H54 (cell line): ENCODE results near the gene TBCEL.
A peak's percentile ranks its signal among the peaks of the same experiment; 100 is the strongest.

Experiments used
- DNase-seq: peaks from one replicate; pipeline ENCODE4 v3.0.0; 2011; ENCODE audit warnings: low spot score, mixed read lengths; ENCODE audit not compliant: insufficient read length
- FAIRE-seq: peaks from 3 replicates; lab custom pipeline; 2011; peaks lifted over from hg19 to GRCh38; lab: Jason Lieb, UNC
- POLR2A ChIP-seq: IDR thresholded peaks from 2 replicates; pipeline ENCODE4 v1.6.1; 2011; ENCODE audit warnings: low read depth, mild to moderate bottlenecking, low read length

The TBCEL gene, protein sequence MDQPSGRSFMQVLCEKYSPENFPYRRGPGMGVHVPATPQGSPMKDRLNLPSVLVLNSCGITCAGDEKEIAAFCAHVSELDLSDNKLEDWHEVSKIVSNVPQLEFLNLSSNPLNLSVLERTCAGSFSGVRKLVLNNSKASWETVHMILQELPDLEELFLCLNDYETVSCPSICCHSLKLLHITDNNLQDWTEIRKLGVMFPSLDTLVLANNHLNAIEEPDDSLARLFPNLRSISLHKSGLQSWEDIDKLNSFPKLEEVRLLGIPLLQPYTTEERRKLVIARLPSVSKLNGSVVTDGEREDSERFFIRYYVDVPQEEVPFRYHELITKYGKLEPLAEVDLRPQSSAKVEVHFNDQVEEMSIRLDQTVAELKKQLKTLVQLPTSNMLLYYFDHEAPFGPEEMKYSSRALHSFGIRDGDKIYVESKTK

DNA sequence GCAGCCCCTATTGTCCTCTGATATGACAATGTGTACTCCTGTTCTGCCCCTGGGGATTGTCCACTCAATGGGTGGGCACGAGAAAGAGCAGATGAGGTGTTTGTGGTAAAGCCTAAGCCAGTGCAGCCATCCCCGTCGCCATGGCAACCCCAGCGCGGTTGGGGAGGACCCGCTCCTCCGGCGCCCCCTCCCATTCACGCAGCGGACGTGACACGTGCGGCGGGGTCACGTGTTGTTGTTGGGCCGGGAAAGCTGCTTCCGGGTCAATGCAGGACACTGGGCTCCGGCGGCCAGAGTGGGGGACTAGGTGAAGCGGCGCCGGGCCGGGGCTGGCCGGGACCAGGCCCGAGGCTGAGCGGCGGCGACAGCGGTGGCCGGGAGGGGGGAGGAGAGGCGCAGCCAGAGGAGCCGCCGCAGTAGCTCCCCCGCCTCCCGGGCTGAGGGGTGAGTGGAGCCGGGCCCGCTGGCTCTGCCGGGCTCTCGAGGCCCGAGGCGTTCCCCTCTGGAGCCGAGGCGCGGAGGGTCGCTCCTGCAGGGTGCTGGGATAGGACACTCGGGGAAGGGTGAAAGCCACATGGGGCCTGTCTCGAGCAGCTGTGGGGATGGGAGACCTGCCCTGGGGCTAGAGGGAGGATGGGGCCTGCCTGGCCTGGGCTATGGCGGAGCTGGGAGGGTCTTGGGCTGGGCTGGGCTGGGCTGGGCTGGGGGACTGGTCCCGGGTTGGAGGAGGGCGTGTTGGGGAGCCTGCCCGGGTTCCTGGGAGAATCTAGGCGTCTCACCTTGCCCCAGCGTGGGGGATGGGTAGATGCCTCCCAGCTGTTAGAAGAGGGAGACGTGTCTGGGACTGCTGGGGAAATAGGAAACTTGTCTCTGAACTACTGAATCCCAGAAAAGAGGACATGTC lies at the start of gene TBCEL:
Gene TBCEL, plus strand, starts transcription at position 255 of the 904 bp plus-strand sequence. CDS start 21,589 bp downstream, outside the sequence.
- FAIRE-seq (peak; percentile 77), DNase-seq (peak; percentile 81)

DNA sequence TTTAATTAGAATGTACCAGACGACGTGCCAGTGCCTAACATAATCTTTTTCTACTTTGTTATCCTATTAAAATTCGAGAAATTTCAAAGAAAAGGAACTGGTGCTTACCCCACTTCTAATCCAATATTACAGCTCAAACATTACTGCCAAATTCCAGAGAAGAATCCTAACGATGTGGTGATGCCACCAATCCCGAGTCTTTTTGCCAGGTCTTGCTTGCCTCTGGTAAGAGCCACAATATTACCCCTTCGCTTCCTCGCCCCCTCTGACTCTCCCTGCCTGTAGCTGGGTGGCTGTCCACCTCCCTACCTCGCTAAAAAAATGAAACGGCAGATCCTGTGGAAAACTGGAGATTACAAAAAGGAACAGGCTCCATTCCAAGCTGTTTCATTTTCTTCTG lies 49.4 kb upstream of the TBCEL start:
- FAIRE-seq (no peak), DNase-seq (no peak)

More for the DNA sequence above, at the start of gene TBCEL:
- TF ChIP-seq POLR2A, result peak; percentile 20; the same call in 1 of the 2 replicates

DNA sequence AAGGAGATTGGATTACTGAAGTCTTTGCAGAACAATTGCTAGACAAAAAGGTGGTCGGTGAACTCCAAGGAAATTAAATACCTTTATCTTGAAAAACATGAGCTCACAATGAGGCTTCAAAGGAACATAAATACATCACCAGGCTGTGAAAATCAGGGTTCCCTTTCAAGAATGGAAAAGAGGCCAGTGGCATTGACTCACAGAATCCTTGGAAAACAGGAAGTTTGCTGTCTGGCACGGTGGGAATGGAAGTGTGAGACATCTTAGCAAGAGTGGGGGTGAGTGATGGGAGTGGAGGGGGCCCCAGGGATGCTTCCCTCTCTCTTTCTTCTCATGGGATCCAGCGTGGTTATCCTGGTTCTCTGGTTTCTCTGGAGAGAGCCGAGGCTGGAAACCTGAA lies 48.9 kb upstream of the TBCEL start:
- no peak for TF ChIP-seq POLR2A
- no peak for DNase-seq
- no peak for FAIRE-seq

More for the DNA sequence above, 49.4 kb upstream of the TBCEL start:
- no peak for TF ChIP-seq POLR2A

DNA sequence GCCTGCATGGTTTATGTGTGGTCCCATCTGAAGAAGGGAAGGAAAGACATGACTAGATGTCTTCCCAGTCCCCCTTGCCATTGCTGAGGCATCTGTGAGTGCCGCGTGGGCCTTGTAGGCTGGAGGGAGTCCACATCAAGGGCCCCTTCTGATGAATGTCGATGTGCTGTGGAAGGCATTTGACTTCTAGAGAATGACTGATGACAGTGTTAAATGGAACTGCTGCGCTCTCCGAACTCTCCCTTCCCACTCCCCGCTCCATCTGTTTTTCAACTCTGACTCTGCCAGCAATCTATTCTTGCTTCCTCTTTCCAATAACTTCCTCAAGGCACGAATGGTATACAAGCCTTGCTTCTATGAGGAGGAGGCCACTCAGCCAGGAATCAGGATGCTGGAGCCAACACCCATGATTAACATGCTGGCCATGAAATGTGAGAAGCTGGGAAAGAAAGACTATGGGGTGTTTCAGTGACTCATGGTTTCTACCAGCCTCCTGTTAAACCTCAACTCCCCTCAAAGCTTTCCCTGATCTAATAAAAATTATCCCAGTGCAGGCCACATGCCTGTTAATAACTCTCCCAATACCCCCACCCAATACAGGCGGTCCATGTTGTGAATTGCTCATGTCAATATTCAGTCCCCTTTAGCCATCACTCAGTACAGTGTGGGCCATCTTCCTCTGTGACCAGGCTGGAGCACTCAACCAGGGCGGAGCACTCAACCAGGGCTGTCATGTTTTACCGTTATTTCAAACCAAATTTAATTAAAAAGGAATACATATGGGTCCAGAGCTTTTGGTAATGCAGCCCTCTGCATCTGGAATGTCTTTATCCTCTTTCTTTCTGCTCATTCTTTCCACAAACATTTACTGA lies 46.4 kb upstream of the TBCEL start:
- DNase-seq, result no peak
- no peak for TF ChIP-seq POLR2A
- FAIRE-seq, result no peak

DNA sequence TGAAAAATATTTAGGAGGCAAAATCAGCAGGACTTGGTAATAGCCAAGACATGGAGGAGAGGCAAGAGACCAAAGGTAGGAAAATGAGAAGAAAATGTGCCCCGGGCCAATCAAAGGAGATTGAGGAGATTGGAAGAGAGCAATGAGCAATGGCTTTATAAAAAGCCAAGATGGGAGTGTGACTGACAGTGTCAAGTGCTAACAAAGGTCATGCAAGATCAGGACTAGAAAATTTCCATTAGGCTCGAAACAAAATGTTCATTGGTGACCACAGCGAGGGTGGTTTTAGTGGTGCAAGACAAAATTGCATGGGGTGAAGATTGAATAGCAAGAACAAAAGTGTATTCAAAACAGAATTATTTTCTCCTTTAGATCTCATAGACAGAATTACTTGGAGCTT lies 45.2 kb upstream of the TBCEL start:
- TF ChIP-seq POLR2A, result no peak
- DNase-seq, result no peak
- no peak for FAIRE-seq

DNA sequence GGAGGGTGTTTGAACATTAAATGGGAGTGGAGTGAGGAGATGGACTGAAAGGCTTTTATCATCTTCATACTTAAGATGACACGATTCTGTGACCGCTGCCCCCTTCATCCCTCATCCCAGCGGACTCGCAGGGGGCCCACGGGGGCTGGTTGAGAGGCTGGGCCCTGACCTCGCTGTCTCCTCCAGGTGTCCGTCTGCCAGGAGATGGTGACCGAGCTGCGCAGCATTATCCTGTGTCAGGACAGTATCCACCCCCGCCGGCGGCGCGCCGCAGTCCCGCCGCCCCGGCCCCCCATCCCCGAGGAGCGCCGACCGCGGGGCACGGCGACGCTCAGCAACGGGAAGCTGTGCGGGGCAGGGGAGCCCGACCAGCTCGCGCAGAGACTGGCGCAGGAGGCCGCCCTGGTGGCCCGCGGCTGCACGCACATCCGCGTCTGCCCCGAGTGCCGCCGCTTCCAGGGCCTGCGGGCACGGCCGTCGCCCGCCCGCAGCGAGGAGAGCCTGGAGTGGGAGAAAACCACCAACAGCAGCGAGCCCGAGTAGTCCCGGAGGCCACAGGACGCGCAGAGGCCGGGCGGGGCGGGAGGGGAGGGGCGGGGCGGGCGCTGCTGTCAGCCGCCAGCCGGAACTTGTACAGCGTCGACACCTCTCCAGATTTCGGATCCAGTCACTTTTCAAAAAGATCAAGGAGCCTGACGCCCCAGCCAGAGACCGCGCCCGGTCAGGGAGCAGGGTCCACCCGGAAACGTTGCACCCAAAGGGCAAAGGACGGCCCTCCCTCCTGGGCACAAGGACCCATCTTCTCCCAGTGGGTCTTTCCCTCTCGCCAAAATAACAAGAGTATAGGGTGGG lies 38.0 kb upstream of the TBCEL start:
- FAIRE-seq, result no peak
- no peak for DNase-seq
- TF ChIP-seq POLR2A, result no peak

DNA sequence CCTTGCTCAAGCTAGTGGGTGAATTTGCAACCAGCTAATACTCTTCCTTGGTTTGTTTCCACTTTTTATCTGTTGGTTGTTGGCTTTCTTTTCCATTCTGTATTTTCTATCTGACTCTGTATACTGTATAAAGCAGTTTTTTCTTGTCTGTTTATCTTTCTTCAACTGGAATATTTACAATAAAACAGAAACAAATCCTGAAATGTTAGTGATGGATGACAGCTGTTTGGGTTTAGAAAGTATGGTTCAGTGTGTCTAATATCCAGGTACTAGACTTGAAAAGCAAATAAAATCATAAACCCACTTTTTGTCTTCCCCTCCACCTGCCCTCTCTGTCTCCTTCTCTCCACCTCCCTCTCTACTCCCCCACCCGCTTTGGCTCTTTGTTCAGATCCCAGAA lies 35.3 kb upstream of the TBCEL start:
- DNase-seq (no peak), FAIRE-seq (no peak)
- no peak for TF ChIP-seq POLR2A

DNA sequence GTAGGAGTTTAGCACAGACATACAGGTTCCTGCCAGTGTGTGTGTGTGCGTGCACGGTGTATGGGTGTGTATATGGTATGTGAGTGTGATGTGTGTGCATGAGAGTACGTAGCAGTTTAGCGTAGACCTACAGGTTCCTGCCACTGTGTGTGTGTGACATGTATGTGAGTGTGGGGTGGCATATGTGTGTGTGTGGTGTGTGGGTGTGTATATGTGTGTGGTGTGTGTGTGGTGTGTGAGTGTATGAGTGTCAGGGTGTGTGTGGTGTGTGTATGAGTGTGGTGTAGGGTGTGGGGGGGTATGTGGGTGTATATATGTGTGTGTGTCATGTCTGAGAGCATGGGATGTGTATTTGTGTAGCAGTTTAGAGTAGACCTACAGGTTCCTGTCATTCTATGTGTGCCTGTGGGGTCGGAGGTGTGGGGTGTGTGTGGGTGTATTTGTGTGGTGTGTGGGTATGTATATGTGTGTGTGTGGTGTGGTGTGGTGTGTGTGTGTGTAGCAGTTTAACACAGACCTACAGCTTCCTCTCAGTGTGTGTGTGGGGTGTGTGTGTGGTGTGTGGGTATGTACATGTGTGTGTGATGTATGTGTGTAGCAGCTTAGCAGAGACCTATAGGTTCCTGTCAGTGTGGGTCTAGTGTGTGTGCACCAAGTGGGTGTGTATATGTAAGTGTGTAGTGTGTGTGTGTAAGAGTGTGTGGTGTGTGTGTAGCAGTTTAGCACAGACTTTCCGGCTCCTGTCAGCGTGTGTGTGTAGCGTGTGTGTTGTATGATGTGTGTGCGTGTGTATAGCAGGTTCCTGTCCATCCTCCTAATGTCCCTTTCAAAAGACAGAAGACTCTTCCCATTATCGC lies 31.8 kb upstream of the TBCEL start:
- no peak for TF ChIP-seq POLR2A
- FAIRE-seq, result no peak
- no peak for DNase-seq

DNA sequence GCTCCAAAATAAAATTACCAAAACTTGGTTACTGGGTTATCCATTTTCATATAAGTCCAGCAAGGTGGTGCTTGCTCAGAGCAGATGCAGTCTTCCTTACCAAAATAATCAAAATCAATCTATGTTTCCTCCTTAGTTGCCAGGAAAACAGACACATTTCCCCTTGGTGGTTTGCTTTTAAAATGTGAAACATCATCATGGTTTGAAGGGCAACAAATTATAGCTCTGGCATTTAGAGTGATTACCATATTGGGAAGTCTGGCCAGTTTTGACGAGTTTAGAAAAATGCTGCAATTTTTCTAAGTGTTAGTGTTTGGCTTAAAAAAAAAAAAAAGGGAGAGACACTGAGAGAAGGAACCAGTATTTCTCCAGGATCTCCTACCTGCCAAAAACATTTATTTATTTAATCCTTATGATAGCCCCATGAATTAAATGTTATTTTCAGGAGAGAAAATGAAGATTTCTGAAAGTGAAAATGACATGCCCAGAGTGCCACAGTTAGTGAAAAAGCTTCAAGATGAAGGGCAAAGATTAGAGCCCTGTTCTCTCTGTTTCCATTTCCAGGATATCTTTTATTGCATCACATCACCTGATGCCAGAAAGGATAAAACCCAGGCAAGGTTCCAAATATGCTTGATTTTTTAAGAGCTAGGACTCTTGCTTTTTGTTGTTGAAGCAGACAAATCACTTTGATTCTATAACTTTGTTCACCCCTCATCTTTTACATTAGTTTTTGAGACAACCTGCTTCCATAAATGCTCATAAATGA lies 29.6 kb upstream of the TBCEL start:
- FAIRE-seq, result no peak
- no peak for TF ChIP-seq POLR2A
- DNase-seq, result no peak

DNA sequence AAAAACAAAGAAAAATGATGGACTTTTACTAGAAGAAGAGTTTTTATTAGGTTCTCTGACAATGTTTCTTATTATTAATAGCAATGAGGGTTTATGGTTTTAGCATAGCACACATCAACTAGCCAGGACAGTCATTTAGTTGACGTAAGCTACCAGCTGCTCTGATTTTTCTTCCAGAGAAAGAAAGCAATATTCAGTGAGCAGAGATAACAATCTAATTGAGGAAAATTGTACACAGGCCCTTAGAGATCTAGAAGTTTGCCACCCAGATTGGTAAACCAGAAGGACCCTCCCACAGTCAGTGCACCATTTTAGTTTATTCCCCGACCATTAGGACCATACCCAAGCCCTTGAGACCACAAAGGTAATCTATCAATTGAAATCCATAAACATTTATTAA lies 28.7 kb upstream of the TBCEL start:
- no peak for TF ChIP-seq POLR2A
- no peak for FAIRE-seq
- no peak for DNase-seq

DNA sequence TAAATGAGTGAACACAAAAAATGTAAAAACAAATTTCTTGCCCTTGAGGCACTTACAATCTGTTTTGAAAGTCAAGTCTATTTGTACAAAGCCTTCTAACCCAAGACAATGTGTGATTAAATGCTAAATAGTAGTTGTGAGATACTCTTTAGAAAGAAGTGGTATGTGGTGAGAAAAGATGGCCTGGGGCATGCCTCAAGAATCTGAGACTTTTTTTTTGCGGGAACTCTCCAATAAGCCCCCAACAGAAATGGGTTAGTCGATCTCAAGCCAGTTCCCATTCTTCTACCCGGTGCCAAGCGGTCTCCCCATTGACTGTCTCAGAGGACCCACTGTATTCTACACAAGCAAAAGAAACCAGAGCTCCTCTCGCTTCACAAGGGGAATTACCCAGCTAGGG lies 26.9 kb upstream of the TBCEL start:
- FAIRE-seq (no peak), DNase-seq (no peak)
- TF ChIP-seq POLR2A, result no peak
